T-cell (primary cell): ENCODE measurements around the gene AADACL3. TPM values are rescaled to one million over a fixed set of nuclear protein-coding genes. Genes with fewer than 3 reads are reported as not detected.

ENCODE experiments used
- ATAC-seq, 4 experiments: fragments of 200-7000 bp in 3 of 4; fragments of 150-1000 bp in 1 of 4; cut with Tn5 transposase; replicated peaks in 1 of 4; 1 replicate in 3 of 4; 2 replicates in 1 of 4; pipeline ENCODE4 v1.10.0; 2021; ENCODE audit warnings: moderate library complexity in 3 of 4, mild to moderate bottlenecking in 2 of 4, moderate number of reproducible peaks in 1 of 4
- CTCF ChIA-PET, 2 donors: fragments of 300-600 bp; sonication (Branson Sonifier 250); formaldehyde crosslinking; loops; one replicate each; lab custom pipeline; 2022; ENCODE audit warnings: antibody characterized with exemption in 2 of 2; lab: Charles Lee
- POLR2A ChIA-PET, 2 donors: fragments of 300-600 bp; sonication (Branson Sonifier 250); formaldehyde crosslinking; loops; one replicate each; lab custom pipeline; 2022; ENCODE audit warnings: antibody characterized with exemption in 2 of 2; lab: Charles Lee
- DNase-seq, 35 experiments: peaks; one replicate each; pipeline versions ENCODE4 v3.0.0 to v3.0.0-alpha.2; 2013 to 2023
- H3K27ac ChIP-seq: one replicate; pipeline ENCODE4 v1.5.1; 2013; ENCODE audit warnings: low read length
- H3K27me3 ChIP-seq, 2 experiments: replicated peaks in 1 of 2; 1 replicate in 1 of 2; 2 replicates in 1 of 2; pipeline versions ENCODE4 v1.6.1 to v1.7.0; 2013; ENCODE audit warnings: low read length in 1 of 2, mixed read lengths in 1 of 2; ENCODE audit not compliant: control insufficient read depth in 2 of 2, insufficient read depth in 2 of 2; ENCODE audit errors: extremely low read depth in 1 of 2
- H3K36me3 ChIP-seq, 2 donors: 1 replicate in 1 of 2; 2 replicates in 1 of 2; pipeline versions ENCODE4 v1.6.1 to v1.7.0; 2013; ENCODE audit warnings: low read length in 1 of 2; ENCODE audit not compliant: control insufficient read depth in 2 of 2, insufficient read depth in 1 of 2; ENCODE audit errors: extremely low read depth in 1 of 2
- H3K4me1 ChIP-seq, 2 experiments: 1 replicate in 1 of 2; 2 replicates in 1 of 2; pipeline versions ENCODE4 v1.6.1 to v1.7.0; 2013; ENCODE audit warnings: low read length in 2 of 2, mixed read lengths in 1 of 2; ENCODE audit not compliant: insufficient read depth in 2 of 2, control insufficient read depth in 1 of 2; ENCODE audit errors: extremely low read depth in 1 of 2
- H3K4me3 ChIP-seq, 2 donors: 1 replicate in 1 of 2; 2 replicates in 1 of 2; pipeline versions ENCODE4 v1.5.1 to v1.7.0; 2013; ENCODE audit warnings: mild to moderate bottlenecking in 2 of 2, low read length in 1 of 2, moderate library complexity in 1 of 2; ENCODE audit not compliant: control insufficient read depth in 1 of 2; ENCODE audit errors: extremely low read depth in 1 of 2
- H3K9me3 ChIP-seq: 2 replicates; pipeline ENCODE4 v1.7.0; 2013
- H3K27ac Mint-ChIP-seq, 2 donors: one replicate each; pipeline ENCODE4 v1.8.0; 2020 to 2021; ENCODE audit warnings: mild to moderate bottlenecking in 2 of 2, mixed read lengths in 2 of 2
- H3K27me3 Mint-ChIP-seq, 2 donors: one replicate each; pipeline ENCODE4 v1.8.0; 2021 to 2022; ENCODE audit warnings: mixed read lengths in 2 of 2
- H3K36me3 Mint-ChIP-seq: one replicate; pipeline ENCODE4 v1.8.0; 2021; ENCODE audit warnings: mixed read lengths
- H3K4me1 Mint-ChIP-seq, 3 donors: one replicate each; pipeline ENCODE4 v1.8.0; 2020 to 2022; ENCODE audit warnings: mixed read lengths in 3 of 3, mild to moderate bottlenecking in 1 of 3
- H3K4me3 Mint-ChIP-seq, 3 donors: one replicate each; pipeline ENCODE4 v1.8.0; 2020 to 2022; ENCODE audit warnings: mild to moderate bottlenecking in 3 of 3, mixed read lengths in 3 of 3, moderate library complexity in 3 of 3
- H3K9me3 Mint-ChIP-seq, 3 donors: one replicate each; pipeline ENCODE4 v1.8.0; 2020 to 2022; ENCODE audit warnings: mixed read lengths in 3 of 3
- WGBS: methylation state at CpG from one replicate; pipeline ENCODE4 v1.1.5; 2013; ENCODE audit warnings: missing lambda C conversion rate; ENCODE audit not compliant: insufficient coverage; 5-methylcytosine and 5-hydroxymethylcytosine counted together
- total RNA-seq, 35 experiments: library from RNA in 6 of 35; stranded (reverse) in 6 of 35; fragments of 120-200 nt in 1 of 35; gene quantifications; one replicate each; pipeline versions ENCODE4 v1.2.1 to v1.2.4 and lab custom pipeline; 2013 to 2026

The AADACL3 gene
- total RNA-seq, 5 donors from 2014 or later (not counting 1 experiment from before 2014, with no cell fraction given): not detected

DNA sequence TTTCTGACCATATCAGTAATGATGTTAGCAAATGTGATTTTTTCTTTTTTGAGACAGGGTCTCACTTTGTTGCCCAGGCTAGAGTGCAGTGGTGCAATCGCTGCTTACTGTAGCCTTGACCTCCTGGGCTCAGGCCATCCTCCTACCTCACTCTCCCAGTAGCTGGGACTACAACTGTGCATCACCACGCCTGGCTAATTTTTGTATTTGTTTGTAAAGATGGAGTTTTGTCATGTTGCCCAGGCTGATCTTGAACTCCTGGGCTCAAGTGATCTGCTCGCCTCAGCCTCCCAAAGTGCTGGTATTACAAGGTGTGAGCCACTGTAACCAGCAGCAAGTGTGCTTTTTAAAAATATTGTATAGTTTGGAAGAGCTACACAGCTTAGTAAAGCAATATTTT lies 26.0 kb downstream of the AADACL3 start:
- no peak for DNase-seq
- ATAC-seq: no peak
- Mint-ChIP-seq H3K27ac (no peak overlapping the region), H3K9me3 (peaks cover 3 to 7% (median 5%) of the 10 kb centered on the region in 3 donors), H3K27me3 (peaks cover 46 to 64% of the 10 kb centered on the region in 2 donors), H3K4me3 (no peak overlapping the region), H3K36me3 (no peaks in the 10 kb centered on the region), H3K4me1 (no peaks in the 10 kb centered on the region)
- WGBS: no CpG with 5 or more reads among the region's 3 CpGs
- Histone ChIP-seq H3K4me3 (no peak overlapping the region), H3K27ac (no peak overlapping the region), H3K4me1 (no peaks in the 10 kb centered on the region), H3K9me3 (no peaks in the 10 kb centered on the region), H3K27me3 (peaks cover 0 to 12% of the 10 kb centered on the region in 2 experiments), H3K36me3 (no peaks in the 10 kb centered on the region)
- ChIA-PET POLR2A (interaction anchor here in 1 of 2 donors (0.7 kb wide), 1 partner anchor 1316 kb away, joined by 3 read pairs; no protein-coding TSS in a partner anchor), CTCF (no interaction called here)

- no peak overlapping the region for H3K27ac Mint-ChIP-seq
- H3K4me3 ChIP-seq: no peak overlapping the region
- no peaks in the 10 kb centered on the region for H3K36me3 ChIP-seq
- no peak overlapping the region for H3K27ac ChIP-seq
- ChIA-PET POLR2A (no interaction called here), CTCF (no interaction called here)
- peaks cover 4% of the 10 kb centered on the region for H3K9me3 ChIP-seq
- no peaks in the 10 kb centered on the region for H3K4me1 Mint-ChIP-seq
- DNase-seq: no peak
- no peaks in the 10 kb centered on the region for H3K4me1 ChIP-seq
- H3K27me3 ChIP-seq: peaks cover 0 to 15% of the 10 kb centered on the region in 2 experiments
- no peak overlapping the region for H3K4me3 Mint-ChIP-seq
- H3K36me3 Mint-ChIP-seq: peaks cover 4% of the 10 kb centered on the region
- H3K27me3 Mint-ChIP-seq: peaks cover 56 to 57% of the 10 kb centered on the region in 2 donors
- no peak for ATAC-seq
- WGBS: no CpG with 5 or more reads among the region's 3 CpGs
- H3K9me3 Mint-ChIP-seq: peaks cover 19 to 28% (median 20%) of the 10 kb centered on the region in 3 donors
These were observed 29.4 kb downstream of the AADACL3 start for GRCh38 chr1:12745126-12745991.

DNA sequence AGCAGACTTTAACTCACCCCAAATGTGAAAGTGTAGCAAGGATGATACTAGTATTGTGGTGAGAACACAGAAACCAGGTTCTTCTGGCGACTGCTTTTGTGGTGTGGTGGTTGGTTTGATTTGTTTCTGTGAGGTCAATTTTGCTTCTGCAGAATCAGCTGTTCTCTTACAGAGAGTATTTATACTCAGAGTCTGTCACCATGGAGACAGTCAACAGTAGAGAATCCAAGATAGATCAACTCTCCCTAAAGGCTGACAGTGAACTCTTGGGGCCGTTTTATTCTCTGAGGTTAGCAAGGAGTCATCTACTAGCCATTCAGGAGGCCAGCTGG lies 30.0 kb downstream of the AADACL3 start, which contains the start of gene CFAP107:
TSS of gene CFAP107 (plus strand) at position 209 of the 332 bp plus-strand sequence. CDS start 231 bp downstream, outside the sequence.
- peaks cover 4% of the 10 kb centered on the region for H3K36me3 Mint-ChIP-seq
- H3K27me3 Mint-ChIP-seq: peaks cover 61% of the 10 kb centered on the region in 2 donors
- Histone ChIP-seq H3K9me3 (peaks cover 4% of the 10 kb centered on the region), H3K27me3 (peaks cover 0 to 15% of the 10 kb centered on the region in 2 experiments), H3K27ac (no peak within 1 kb of the TSS), H3K36me3 (no peaks in the 10 kb centered on the region), H3K4me1 (no peaks in the 10 kb centered on the region), H3K4me3 (no peak within 1 kb of the TSS)
- H3K4me1 Mint-ChIP-seq: no peaks in the 10 kb centered on the region
- H3K4me3 Mint-ChIP-seq: no peak within 1 kb of the TSS
- peaks cover 20 to 31% (median 23%) of the 10 kb centered on the region in 3 donors for H3K9me3 Mint-ChIP-seq
- no CpG with 5 or more reads among the region's 2 CpGs for WGBS
- no peak for DNase-seq
- ChIA-PET POLR2A (no interaction called here), CTCF (no interaction called here)
- no peak for ATAC-seq
- no peak within 1 kb of the TSS for H3K27ac Mint-ChIP-seq

DNA sequence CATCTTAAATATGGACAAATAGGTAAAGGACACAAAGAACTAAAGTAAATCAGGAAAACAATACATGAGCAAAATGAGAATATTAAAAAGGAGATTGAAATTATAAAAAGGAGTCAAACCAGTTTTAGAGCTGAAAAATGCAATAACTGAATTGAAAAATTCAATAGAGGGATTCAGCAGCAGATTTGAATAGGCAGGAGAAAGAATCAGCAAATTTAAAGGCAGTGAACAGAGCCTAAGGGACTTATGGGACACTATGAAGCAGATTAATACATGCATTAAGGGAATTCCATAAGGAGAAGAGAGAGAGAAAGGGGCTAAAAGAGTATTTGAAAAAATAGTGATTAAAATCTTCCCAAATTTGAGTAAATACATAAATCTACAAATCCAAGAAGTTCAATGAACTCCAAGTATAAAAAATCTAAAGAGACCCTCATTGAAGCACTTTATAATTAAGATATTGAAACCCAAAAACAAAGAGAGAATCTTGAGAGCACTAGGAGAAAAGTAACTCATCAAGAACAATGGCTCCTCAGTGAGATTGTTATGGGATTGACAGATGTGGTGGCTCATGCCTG lies 33.0 kb downstream of the AADACL3 start:
- ChIA-PET CTCF (no interaction called here), POLR2A (no interaction called here)
- no peak overlapping the region for H3K4me3 ChIP-seq
- no peak overlapping the region for H3K27ac ChIP-seq
- ATAC-seq: no peak
- Mint-ChIP-seq H3K9me3 (peaks cover 20 to 31% (median 24%) of the 10 kb centered on the region in 3 donors), H3K27ac (no peak overlapping the region), H3K4me1 (no peaks in the 10 kb centered on the region), H3K36me3 (peaks cover 4% of the 10 kb centered on the region), H3K4me3 (no peak overlapping the region), H3K27me3 (peaks cover 51 to 55% of the 10 kb centered on the region in 2 donors)
- H3K9me3 ChIP-seq: peaks cover 4% of the 10 kb centered on the region
- peaks cover 0 to 7% of the 10 kb centered on the region in 2 experiments for H3K27me3 ChIP-seq
- DNase-seq: no peak
- no peaks in the 10 kb centered on the region for H3K36me3 ChIP-seq
- H3K4me1 ChIP-seq: no peaks in the 10 kb centered on the region

DNA sequence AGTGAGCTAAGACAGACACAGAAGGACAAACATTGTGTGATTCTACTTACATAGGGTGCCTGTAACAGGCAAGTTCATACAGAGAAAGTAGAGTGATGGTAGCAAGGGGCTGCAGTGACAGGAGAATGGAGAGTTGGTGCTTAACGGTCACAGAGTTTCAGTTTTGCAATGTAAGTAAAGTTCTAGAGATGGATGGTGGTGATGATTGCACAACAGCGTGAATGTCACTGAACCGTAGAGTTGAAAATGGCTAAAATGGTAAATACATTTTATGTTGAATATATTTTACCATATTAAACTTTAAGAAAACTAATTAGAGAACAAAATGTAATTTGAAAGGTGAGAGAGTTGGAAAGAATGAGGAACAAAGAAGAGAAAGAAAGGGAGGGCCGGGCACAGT lies 38.8 kb downstream of the AADACL3 start:
- CTCF ChIA-PET: no interaction called here
- H3K27me3 Mint-ChIP-seq: peaks cover 21 to 33% of the 10 kb centered on the region in 2 donors
- ATAC-seq (no peak), DNase-seq (no peak)
- WGBS: 67% methylated on average over 1 of the region's 4 CpGs
- H3K4me3 Mint-ChIP-seq: no peak overlapping the region
- Histone ChIP-seq H3K27me3 (peaks cover 0 to 31% of the 10 kb centered on the region in 2 experiments), H3K36me3 (no peaks in the 10 kb centered on the region), H3K27ac (no peak overlapping the region), H3K4me3 (no peak overlapping the region), H3K9me3 (no peaks in the 10 kb centered on the region), H3K4me1 (no peaks in the 10 kb centered on the region)
- H3K27ac Mint-ChIP-seq: no peak overlapping the region
- POLR2A ChIA-PET: no interaction called here
- no peaks in the 10 kb centered on the region for H3K36me3 Mint-ChIP-seq
- H3K9me3 Mint-ChIP-seq: peaks cover 0 to 10% (median 9%) of the 10 kb centered on the region in 3 donors
- no peaks in the 10 kb centered on the region for H3K4me1 Mint-ChIP-seq

- ChIA-PET CTCF (no interaction called here), POLR2A (no interaction called here)
- ATAC-seq (no peak), DNase-seq (no peak)
- no peaks in the 10 kb centered on the region for H3K4me1 ChIP-seq
- Mint-ChIP-seq H3K36me3 (no peaks in the 10 kb centered on the region), H3K4me1 (no peaks in the 10 kb centered on the region), H3K27me3 (peaks cover 16 to 34% of the 10 kb centered on the region in 2 donors), H3K27ac (no peak overlapping the region), H3K4me3 (no peak overlapping the region), H3K9me3 (no peaks in the 10 kb centered on the region)
- no peak overlapping the region for H3K4me3 ChIP-seq
- H3K36me3 ChIP-seq: no peaks in the 10 kb centered on the region
- peaks cover 0 to 37% of the 10 kb centered on the region in 2 experiments for H3K27me3 ChIP-seq
- no peaks in the 10 kb centered on the region for H3K9me3 ChIP-seq
- no CpG with 5 or more reads among the region's 2 CpGs for WGBS
- H3K27ac ChIP-seq: no peak overlapping the region
These were observed 40.4 kb downstream of the AADACL3 start for GRCh38 chr1:12756273-12756672.
